Epithelial cell of proximal tubule (primary cell): ENCODE measurements around the gene KCTD16. TPM values are rescaled to one million over a fixed set of nuclear protein-coding genes. Genes with fewer than 3 reads are reported as not detected.

ENCODE experiments used
- DNase-seq: peaks from one replicate; pipeline ENCODE4 v3.0.0-alpha.2; 2011; ENCODE audit warnings: low read depth
- H3K4me3 ChIP-seq: 2 replicates; pipeline ENCODE4 v1.5.1; 2011; ENCODE audit warnings: low read depth, mild to moderate bottlenecking, low read length
- CTCF ChIP-seq: conservative IDR thresholded peaks from 2 replicates; pipeline ENCODE4 v1.5.1; 2012; ENCODE audit warnings: low read depth, mild to moderate bottlenecking, low read length
- total RNA-seq: library from RNA; depleted of rRNA; stranded (reverse); fragments of >200 nt; gene quantifications from 2 replicates; pipeline ENCODE4 v1.2.3, GENCODE V29; 2015

Gene KCTD16
- total RNA-seq, 1 donor from 2014 or later: 0.06 TPM

- DNase-seq: no peak
- TF ChIP-seq CTCF: no peak
- H3K4me3 ChIP-seq: no peak overlapping the region
Measured at GRCh38 chr5:144247131-144247530, 76.5 kb downstream of the KCTD16 start.

GRCh38 chr5:144248015-144248414, 77.3 kb downstream of the KCTD16 start:
- no peak for TF ChIP-seq CTCF
- DNase-seq: no peak
- no peak overlapping the region for H3K4me3 ChIP-seq

GRCh38 chr5:144249755-144250464, 79.2 kb downstream of the KCTD16 start:
- H3K4me3 ChIP-seq: no peak overlapping the region
- DNase-seq: no peak
- TF ChIP-seq CTCF: no peak

GRCh38 chr5:144254552-144254951, 83.9 kb downstream of the KCTD16 start:
- TF ChIP-seq CTCF: no peak
- H3K4me3 ChIP-seq: no peak overlapping the region
- DNase-seq: no peak

- no peak for TF ChIP-seq CTCF
- no peak for DNase-seq
- H3K4me3 ChIP-seq: no peak overlapping the region
Measured at GRCh38 chr5:144260121-144260520, 89.4 kb downstream of the KCTD16 start.

- TF ChIP-seq CTCF: no peak
- DNase-seq: no peak
- H3K4me3 ChIP-seq: no peak overlapping the region
Measured at GRCh38 chr5:144265643-144266247, 95.1 kb downstream of the KCTD16 start.
